ENCODE data around the gene LRRC25.

The LRRC25 gene

DNA sequence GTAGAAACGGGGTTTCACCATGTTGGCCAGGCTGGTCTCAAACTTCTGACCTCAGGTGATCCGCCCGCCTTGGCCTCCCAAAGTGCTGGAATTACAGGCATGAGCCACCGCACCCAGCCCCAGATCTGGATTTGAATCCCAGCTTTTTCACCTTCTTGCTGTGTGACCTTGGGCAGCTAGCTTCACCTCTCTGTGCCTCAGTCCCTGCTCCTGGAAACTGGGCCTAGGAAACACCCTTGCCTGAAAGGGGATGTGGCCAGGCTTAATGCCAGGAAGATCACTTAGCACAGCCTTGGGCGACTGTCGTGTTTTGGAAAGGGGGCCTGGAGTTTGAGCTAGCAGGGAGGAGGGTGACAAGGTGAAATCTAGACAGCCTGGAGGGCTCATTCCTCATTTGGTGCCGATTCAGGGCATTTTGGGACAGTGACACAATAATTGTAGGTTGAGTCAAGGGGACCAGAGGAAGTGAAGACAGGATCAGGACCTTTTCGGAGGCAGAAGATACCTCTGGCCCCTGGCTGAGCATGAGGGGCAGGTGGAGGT is 55.3 kb downstream of the LRRC25 start:
- H3K4me3 ChIP-seq (ENCODE audit: low read length), result no peak overlapping the region
- no peak for TF ChIP-seq CTCF (conservative IDR thresholded peaks at IDR 0.05; ENCODE audit: low read length)
- no peak for DNase-seq (ENCODE audit: low read depth)
